ENCODE measurements around the gene JMJD1C. TPM values are rescaled to one million over a fixed set of nuclear protein-coding genes. Genes with fewer than 3 reads are reported as not detected.
"Not testable (repeated sequence)": the region's sequence is repeated elsewhere in the genome, so short reads cannot be mapped to it uniquely, and the experiment has no call there.

JMJD1C gene, protein sequence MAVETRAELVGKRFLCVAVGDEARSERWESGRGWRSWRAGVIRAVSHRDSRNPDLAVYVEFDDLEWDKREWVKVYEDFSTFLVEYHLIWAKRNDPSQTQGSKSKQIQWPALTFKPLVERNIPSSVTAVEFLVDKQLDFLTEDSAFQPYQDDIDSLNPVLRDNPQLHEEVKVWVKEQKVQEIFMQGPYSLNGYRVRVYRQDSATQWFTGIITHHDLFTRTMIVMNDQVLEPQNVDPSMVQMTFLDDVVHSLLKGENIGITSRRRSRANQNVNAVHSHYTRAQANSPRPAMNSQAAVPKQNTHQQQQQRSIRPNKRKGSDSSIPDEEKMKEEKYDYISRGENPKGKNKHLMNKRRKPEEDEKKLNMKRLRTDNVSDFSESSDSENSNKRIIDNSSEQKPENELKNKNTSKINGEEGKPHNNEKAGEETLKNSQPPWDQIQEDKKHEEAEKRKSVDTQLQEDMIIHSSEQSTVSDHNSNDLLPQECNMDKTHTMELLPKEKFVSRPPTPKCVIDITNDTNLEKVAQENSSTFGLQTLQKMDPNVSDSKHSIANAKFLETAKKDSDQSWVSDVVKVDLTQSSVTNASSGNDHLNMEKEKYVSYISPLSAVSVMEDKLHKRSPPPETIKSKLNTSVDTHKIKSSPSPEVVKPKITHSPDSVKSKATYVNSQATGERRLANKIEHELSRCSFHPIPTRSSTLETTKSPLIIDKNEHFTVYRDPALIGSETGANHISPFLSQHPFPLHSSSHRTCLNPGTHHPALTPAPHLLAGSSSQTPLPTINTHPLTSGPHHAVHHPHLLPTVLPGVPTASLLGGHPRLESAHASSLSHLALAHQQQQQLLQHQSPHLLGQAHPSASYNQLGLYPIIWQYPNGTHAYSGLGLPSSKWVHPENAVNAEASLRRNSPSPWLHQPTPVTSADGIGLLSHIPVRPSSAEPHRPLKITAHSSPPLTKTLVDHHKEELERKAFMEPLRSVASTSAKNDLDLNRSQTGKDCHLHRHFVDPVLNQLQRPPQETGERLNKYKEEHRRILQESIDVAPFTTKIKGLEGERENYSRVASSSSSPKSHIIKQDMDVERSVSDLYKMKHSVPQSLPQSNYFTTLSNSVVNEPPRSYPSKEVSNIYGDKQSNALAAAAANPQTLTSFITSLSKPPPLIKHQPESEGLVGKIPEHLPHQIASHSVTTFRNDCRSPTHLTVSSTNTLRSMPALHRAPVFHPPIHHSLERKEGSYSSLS (N-terminal part only)
- 10 to 100 TPM; 40.2 to 50.1 (median 43.5) TPM for total RNA-seq

DNA sequence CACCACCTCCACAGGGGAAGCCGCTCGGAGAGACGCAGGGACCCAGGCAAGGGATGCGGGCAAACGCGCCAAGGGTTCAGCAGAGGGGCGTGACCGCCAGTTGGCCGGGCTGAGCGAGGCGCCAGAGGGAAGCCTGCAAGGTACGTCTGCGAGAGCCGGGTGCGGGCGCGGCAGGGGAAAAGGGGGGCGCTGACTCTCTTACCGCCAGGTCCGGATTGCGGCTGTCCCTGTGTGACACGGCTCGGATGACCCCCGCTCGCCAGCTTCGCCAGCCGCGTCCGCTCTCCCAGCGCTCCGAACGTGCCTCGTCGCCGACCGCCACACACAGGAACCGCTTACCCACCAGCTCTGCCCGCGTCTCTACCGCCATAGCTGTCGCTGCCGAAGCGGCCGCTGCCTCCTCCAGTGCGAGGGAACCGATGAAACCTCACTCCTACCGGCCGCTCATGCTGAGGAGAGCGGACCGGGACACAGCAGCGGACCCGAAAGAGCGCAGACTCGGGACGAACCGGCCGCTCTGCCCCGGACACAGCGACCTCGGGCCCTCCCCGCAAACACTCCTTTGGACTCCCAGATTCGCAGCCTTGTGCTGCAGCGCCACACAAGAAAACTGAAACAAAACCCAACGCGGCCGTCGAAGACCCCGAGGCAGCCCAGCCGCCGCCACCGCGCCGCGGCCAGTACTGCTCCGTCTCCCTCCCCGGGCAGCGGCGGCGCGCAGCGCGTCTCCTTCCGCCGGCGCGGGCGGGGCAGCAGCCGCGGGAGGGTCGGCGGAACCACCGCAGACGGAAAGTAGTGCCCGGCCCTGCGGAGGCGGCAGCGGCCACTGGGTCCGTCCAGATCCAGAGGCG, at the start of gene JMJD1C:
Gene JMJD1C (minus strand): TSS at position 685 of the 851 bp plus-strand sequence. CDS start 315 bp downstream, at position 370.
- Mint-ChIP-seq H3K4me1 (ENCODE audit: low read depth) (peaks cover 26% of the 10 kb centered on the region), H3K27me3 (ENCODE audit: low read depth) (no peaks in the 10 kb centered on the region), H3K4me3 (peak within 1 kb of the TSS; percentile 97), H3K36me3 (ENCODE audit: insufficient read depth) (no peaks in the 10 kb centered on the region), H3K9me3 (no peaks in the 10 kb centered on the region)
- ATAC-seq: peak; percentile 80
- DNase-seq: peak; percentile 47

- H3K9me3 Mint-ChIP-seq: peaks cover 11% of the 10 kb centered on the region
- DNase-seq: no peak
These were observed 49.4 kb upstream of the JMJD1C start for GRCh38 chr10:63515002-63515763.

DNA sequence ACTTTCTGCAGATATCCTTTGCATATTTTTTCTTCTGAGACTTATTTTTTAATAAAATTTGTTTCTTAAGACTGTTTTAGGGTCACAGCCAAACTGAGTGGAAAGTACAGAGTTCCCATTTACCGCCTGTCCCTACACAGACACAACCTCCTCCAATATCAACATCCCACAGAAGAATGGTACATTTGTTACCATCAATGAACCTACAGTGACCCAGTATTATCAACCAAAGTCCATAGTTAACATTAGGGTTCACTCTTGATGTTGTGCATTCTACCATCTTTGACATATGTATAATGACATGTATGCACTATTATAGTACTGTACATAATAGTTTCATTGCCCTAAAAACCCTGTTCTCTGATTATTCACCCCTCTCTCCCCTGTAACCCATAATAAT, 40.8 kb upstream of the JMJD1C start:
- Mint-ChIP-seq H3K4me3 (no peak overlapping the region), H3K27me3 (ENCODE audit: low read depth) (no peaks in the 10 kb centered on the region), H3K9me3 (no peaks in the 10 kb centered on the region), H3K36me3 (ENCODE audit: insufficient read depth) (peaks cover 7% of the 10 kb centered on the region), H3K4me1 (ENCODE audit: low read depth) (peaks cover 29% of the 10 kb centered on the region)
- ATAC-seq: no peak
- DNase-seq: no peak

More at GRCh38 chr10:63515002-63515763, 49.4 kb upstream of the JMJD1C start:
- Mint-ChIP-seq H3K36me3 (ENCODE audit: insufficient read depth) (peaks cover 13% of the 10 kb centered on the region), H3K4me1 (ENCODE audit: low read depth) (peaks cover 65% of the 10 kb centered on the region), H3K4me3 (no peak overlapping the region), H3K27me3 (ENCODE audit: low read depth) (no peaks in the 10 kb centered on the region)
- peak; percentile 57 to 58 for ATAC-seq

DNA sequence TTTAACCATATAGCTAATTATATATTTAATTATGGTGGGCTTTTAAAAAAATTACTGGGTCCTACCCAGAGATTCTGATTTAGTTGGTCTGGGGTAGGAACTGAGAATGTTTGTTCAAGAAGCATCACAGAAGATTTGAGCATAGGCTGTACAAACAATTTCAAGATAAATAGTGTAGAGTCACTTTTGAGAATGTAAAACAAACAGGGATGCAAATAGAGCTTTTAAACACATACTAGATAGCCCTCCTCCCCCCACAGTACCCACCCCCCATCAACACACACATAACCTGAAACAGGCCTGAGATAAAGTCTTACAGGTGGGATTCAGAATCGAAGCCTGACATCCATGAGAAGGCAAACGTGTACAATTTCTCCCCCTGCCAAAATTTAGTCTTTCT, 39.8 kb upstream of the JMJD1C start:
- ATAC-seq: no peak

GRCh38 chr10:63504145-63504881, 38.5 kb upstream of the JMJD1C start:
- Mint-ChIP-seq H3K27me3 (ENCODE audit: low read depth) (no peaks in the 10 kb centered on the region), H3K9me3 (no peaks in the 10 kb centered on the region), H3K4me1 (ENCODE audit: low read depth) (peaks cover 22% of the 10 kb centered on the region), H3K36me3 (ENCODE audit: insufficient read depth) (peaks cover 4% of the 10 kb centered on the region), H3K4me3 (no peak overlapping the region)
- DNase-seq (no peak), ATAC-seq (no peak)

More for the DNA sequence above, 39.8 kb upstream of the JMJD1C start:
- DNase-seq: no peak
- Mint-ChIP-seq H3K4me3 (no peak overlapping the region), H3K27me3 (ENCODE audit: low read depth) (no peaks in the 10 kb centered on the region), H3K9me3 (no peaks in the 10 kb centered on the region), H3K4me1 (ENCODE audit: low read depth) (peaks cover 29% of the 10 kb centered on the region), H3K36me3 (ENCODE audit: insufficient read depth) (peaks cover 3% of the 10 kb centered on the region)

GRCh38 chr10:63503395-63503794, 37.6 kb upstream of the JMJD1C start:
- Mint-ChIP-seq H3K27me3 (ENCODE audit: low read depth) (no peaks in the 10 kb centered on the region), H3K4me1 (ENCODE audit: low read depth) (peaks cover 23% of the 10 kb centered on the region), H3K9me3 (no peaks in the 10 kb centered on the region), H3K4me3 (no peak overlapping the region), H3K36me3 (ENCODE audit: insufficient read depth) (peaks cover 4% of the 10 kb centered on the region)
- DNase-seq: no peak
- no peak for ATAC-seq

DNA sequence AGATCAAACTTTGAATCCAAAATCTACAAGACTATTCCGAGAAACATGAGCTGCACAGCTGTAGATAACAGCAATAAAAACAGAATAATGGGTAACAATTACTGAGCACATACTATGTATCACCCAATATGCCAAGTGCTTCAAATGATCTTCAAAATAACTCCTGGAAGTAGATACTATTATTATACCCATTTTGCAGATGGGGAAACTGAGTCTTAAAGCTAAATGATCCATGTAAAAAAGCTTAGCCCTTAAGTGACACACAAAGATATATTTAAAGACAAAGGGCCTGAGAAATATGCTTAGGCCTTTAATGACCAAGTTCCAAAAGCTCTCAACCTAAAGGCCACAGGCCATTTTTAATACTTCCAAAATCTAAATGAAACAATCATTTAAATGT, 37.1 kb upstream of the JMJD1C start:
- peaks cover 2% of the 10 kb centered on the region for H3K36me3 Mint-ChIP-seq (ENCODE audit: insufficient read depth)
- H3K27me3 Mint-ChIP-seq (ENCODE audit: low read depth): no peaks in the 10 kb centered on the region
- no peak overlapping the region for H3K4me3 Mint-ChIP-seq
- ATAC-seq: no peak
- peaks cover 22% of the 10 kb centered on the region for H3K4me1 Mint-ChIP-seq (ENCODE audit: low read depth)
- no peak for DNase-seq
- no peaks in the 10 kb centered on the region for H3K9me3 Mint-ChIP-seq

- no peak overlapping the region for H3K4me3 Mint-ChIP-seq
- H3K27me3 Mint-ChIP-seq (ENCODE audit: low read depth): no peaks in the 10 kb centered on the region
- peaks cover 24% of the 10 kb centered on the region for H3K4me1 Mint-ChIP-seq (ENCODE audit: low read depth)
These were observed 36.2 kb upstream of the JMJD1C start for GRCh38 chr10:63501954-63502353.

DNA sequence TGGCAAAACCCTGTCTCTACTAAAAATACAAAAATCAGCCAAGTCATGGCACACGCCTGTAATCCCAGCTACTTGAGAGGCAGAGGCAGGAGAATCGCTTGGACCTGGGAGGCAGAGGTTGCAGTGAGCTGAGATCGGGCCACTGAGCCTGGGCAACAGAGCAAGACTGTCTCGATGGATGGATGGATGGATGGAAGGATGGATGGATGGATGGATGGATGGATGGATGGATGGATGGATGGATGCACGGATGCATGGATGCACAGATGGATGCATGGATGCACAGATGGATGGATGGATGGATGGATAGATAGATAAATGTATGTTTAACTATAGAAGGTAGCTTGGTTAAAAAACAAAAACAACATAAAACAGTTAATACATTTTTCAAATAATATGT, 34.8 kb upstream of the JMJD1C start:
- H3K36me3 Mint-ChIP-seq (ENCODE audit: insufficient read depth); ATAC-seq; H3K9me3 Mint-ChIP-seq; H3K27me3 Mint-ChIP-seq (ENCODE audit: low read depth); DNase-seq; H3K4me3 Mint-ChIP-seq: not testable (repeated sequence)
- peaks cover 17% of the 10 kb centered on the region for H3K4me1 Mint-ChIP-seq (ENCODE audit: low read depth)

More at GRCh38 chr10:63501954-63502353, 36.2 kb upstream of the JMJD1C start:
- ATAC-seq (no peak), DNase-seq (no peak)
- no peaks in the 10 kb centered on the region for H3K9me3 Mint-ChIP-seq
- peaks cover 2% of the 10 kb centered on the region for H3K36me3 Mint-ChIP-seq (ENCODE audit: insufficient read depth)

DNA sequence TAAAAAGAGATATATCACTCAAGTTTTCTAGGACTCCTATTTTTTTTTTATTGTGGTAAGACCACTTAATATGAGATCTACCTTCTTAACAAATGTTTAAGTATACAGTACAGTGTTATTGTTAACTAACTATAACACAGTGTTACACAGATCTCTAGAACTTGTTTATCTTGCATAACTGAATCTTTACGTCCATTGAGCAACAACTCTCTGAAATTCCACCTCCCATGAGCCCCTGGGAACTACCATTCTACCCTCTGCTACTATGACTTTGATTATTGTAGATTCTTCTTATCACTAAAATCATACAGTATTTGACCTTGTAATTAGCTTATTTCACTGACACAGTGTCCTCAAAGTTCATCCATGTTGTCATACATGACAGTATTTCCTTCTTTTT, 32.9 kb upstream of the JMJD1C start:
- DNase-seq (no peak), ATAC-seq (no peak)
- H3K4me3 Mint-ChIP-seq: no peak overlapping the region
- H3K36me3 Mint-ChIP-seq (ENCODE audit: insufficient read depth): peaks cover 8% of the 10 kb centered on the region
- peaks cover 11% of the 10 kb centered on the region for H3K4me1 Mint-ChIP-seq (ENCODE audit: low read depth)
- no peaks in the 10 kb centered on the region for H3K9me3 Mint-ChIP-seq
- H3K27me3 Mint-ChIP-seq (ENCODE audit: low read depth): no peaks in the 10 kb centered on the region

GRCh38 chr10:63497321-63497720, 31.5 kb upstream of the JMJD1C start:
- Mint-ChIP-seq H3K4me3 (no peak overlapping the region), H3K27me3 (ENCODE audit: low read depth) (no peaks in the 10 kb centered on the region), H3K4me1 (ENCODE audit: low read depth) (peaks cover 13% of the 10 kb centered on the region), H3K36me3 (ENCODE audit: insufficient read depth) (peaks cover 8% of the 10 kb centered on the region), H3K9me3 (no peaks in the 10 kb centered on the region)
- ATAC-seq (no peak), DNase-seq (no peak)

DNA sequence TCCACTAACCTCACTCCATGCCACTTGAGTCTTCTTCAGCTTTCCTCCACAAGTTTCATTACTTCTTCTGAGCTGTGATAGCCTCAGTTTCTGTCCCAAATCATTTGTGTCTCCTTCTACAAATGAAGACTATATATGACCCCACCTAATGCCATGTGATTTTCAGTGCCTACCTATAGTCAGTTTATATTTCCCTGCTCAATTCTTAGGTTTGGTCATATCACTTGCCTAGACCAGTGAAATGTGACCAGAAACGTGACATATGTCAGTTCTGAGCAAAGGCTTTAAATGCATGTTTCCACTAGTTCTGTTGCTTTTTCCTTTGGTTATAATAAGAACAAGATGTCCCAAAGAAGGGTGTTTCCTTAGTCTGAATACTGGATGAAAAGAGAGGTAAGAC, 30.8 kb upstream of the JMJD1C start:
- H3K27me3 Mint-ChIP-seq (ENCODE audit: low read depth): no peaks in the 10 kb centered on the region
- H3K9me3 Mint-ChIP-seq: no peaks in the 10 kb centered on the region
- peaks cover 8% of the 10 kb centered on the region for H3K36me3 Mint-ChIP-seq (ENCODE audit: insufficient read depth)
- DNase-seq: no peak
- ATAC-seq: no peak
- peaks cover 14% of the 10 kb centered on the region for H3K4me1 Mint-ChIP-seq (ENCODE audit: low read depth)
- H3K4me3 Mint-ChIP-seq: no peak overlapping the region

Data from activated T-cell treated with anti-CD3 and anti-CD28 coated beads, Interleukin-2, amount 50 U/mL, for 4 hours (primary cell).